Activated T-cell treated with anti-CD3 and anti-CD28 coated beads for 24 hours (primary cell): ENCODE measurements around the gene JUN.

ENCODE experiments used
- DNase-seq: peaks from one replicate; pipeline ENCODE4 v3.0.0-alpha.2; 2020; ENCODE audit warnings: low read depth

Gene JUN

GRCh38 chr1:58783993-58784757, at the start of gene JUN:
TSS of gene JUN (minus strand) at chr1:58784047. CDS start at chr1:58783070, 977 bp downstream.
- DNase-seq: peak; percentile 97

- no peak for DNase-seq
Measured at GRCh38 chr1:58833166-58833565, 49.3 kb upstream of the JUN start.

- no peak for DNase-seq
Measured at GRCh38 chr1:58830291-58830690, 46.4 kb upstream of the JUN start.

- DNase-seq: no peak
Measured at GRCh38 chr1:58829866-58830265, 46.0 kb upstream of the JUN start.

GRCh38 chr1:58827298-58827697, 43.5 kb upstream of the JUN start:
- DNase-seq: no peak

- DNase-seq: no peak
Measured at GRCh38 chr1:58824753-58825389, 41.0 kb upstream of the JUN start.

- no peak for DNase-seq
Measured at GRCh38 chr1:58823481-58824010, 39.7 kb upstream of the JUN start.

- no peak for DNase-seq
Measured at GRCh38 chr1:58821309-58821708, 37.5 kb upstream of the JUN start.

- DNase-seq: no peak
Measured at GRCh38 chr1:58818976-58819375, 35.1 kb upstream of the JUN start.

- DNase-seq: no peak
Measured at GRCh38 chr1:58818075-58818474, 34.2 kb upstream of the JUN start.

GRCh38 chr1:58816747-58817221, 32.9 kb upstream of the JUN start:
- DNase-seq: no peak

- peak; percentile 72 for DNase-seq
Measured at GRCh38 chr1:58816072-58816746, 32.4 kb upstream of the JUN start.

GRCh38 chr1:58815686-58816071, 31.8 kb upstream of the JUN start:
- DNase-seq: no peak

- peak; percentile 34 for DNase-seq
Measured at GRCh38 chr1:58815069-58815685, 31.3 kb upstream of the JUN start.

- no peak for DNase-seq
Measured at GRCh38 chr1:58814251-58815068, 30.6 kb upstream of the JUN start.

GRCh38 chr1:58813801-58814200, 30.0 kb upstream of the JUN start:
- DNase-seq: no peak

GRCh38 chr1:58813361-58813760, 29.5 kb upstream of the JUN start:
- no peak for DNase-seq

- no peak for DNase-seq
Measured at GRCh38 chr1:58812926-58813325, 29.1 kb upstream of the JUN start.

- no peak for DNase-seq
Measured at GRCh38 chr1:58812468-58812867, 28.6 kb upstream of the JUN start.

GRCh38 chr1:58811303-58811702, 27.5 kb upstream of the JUN start:
- no peak for DNase-seq

GRCh38 chr1:58809325-58810010, 25.6 kb upstream of the JUN start:
- DNase-seq: no peak
